Breast epithelium (tissue), 3 donors: ENCODE results near the gene COCH.

Experiments used
- CTCF ChIP-seq, 3 donors: fragments of 450-650 bp; IDR thresholded peaks; one replicate each; pipeline ENCODE4 v1.5.1; 2016 to 2017; ENCODE audit warnings: antibody characterized with exemption in 3 of 3, mild to moderate bottlenecking in 3 of 3, moderate library complexity in 3 of 3
- POLR2AphosphoS5 ChIP-seq, 3 donors: sonication (generic); formaldehyde crosslinking; IDR thresholded peaks; one replicate each; pipeline ENCODE4 v1.6.1; 2017; ENCODE audit warnings: antibody characterized with exemption in 3 of 3

- TF ChIP-seq CTCF (IDR thresholded peaks at IDR 0.05) (no peak), POLR2AphosphoS5 (IDR thresholded peaks at IDR 0.05) (no peak)
Observed at GRCh38 chr14:30873308-30874119, 845 bp upstream of the COCH start.
